Kidney epithelial cell (primary cell): ENCODE results near the gene GPR3. TPM values are rescaled to one million over a fixed set of nuclear protein-coding genes. Genes with fewer than 3 reads are reported as not detected.
A peak's percentile ranks its signal among the peaks of the same experiment; 100 is the strongest.

ENCODE experiments used
- DNase-seq: peaks from one replicate; pipeline ENCODE4 v3.0.0-alpha.2; 2010; ENCODE audit warnings: low read depth
- H3K27me3 ChIP-seq: 2 replicates; pipeline ENCODE4 v1.6.0; 2011; ENCODE audit warnings: low read length; ENCODE audit not compliant: control insufficient read depth, insufficient read depth
- H3K36me3 ChIP-seq: 2 replicates; pipeline ENCODE4 v1.5.1; 2011; ENCODE audit warnings: low read length; ENCODE audit not compliant: control insufficient read depth, insufficient read depth
- H3K4me3 ChIP-seq: 2 replicates; pipeline ENCODE4 v1.5.1; 2011; ENCODE audit warnings: low read depth, mild to moderate bottlenecking, control low read depth, low read length
- CTCF ChIP-seq: IDR thresholded peaks from 2 replicates; pipeline ENCODE4 v1.5.1; 2011; ENCODE audit warnings: mild to moderate bottlenecking, moderate library complexity, low read length, control low read depth, inconsistent platforms; ENCODE audit not compliant: insufficient read depth, poor library complexity, severe bottlenecking
- total RNA-seq: library from RNA; depleted of rRNA; stranded (reverse); fragments of >200 nt; gene quantifications from 2 replicates; pipeline ENCODE4 v1.2.3, GENCODE V29; 2015

The GPR3 gene
- total RNA-seq, 1 donor from 2014 or later, result 1.6 TPM

GRCh38 chr1:27366411-27367159 lies 25.8 kb upstream of the GPR3 start, which contains the start of gene MAP3K6:
Gene MAP3K6, minus strand, starts transcription at chr1:27366961. Its CDS starts 364 bp downstream, at chr1:27366597.
- H3K27me3 ChIP-seq, result no peaks in the 10 kb centered on the region
- no peak for DNase-seq
- H3K36me3 ChIP-seq, result peaks cover 1% of the 10 kb centered on the region
- peak; percentile 1 for TF ChIP-seq CTCF
- H3K4me3 ChIP-seq, result peak within 1 kb of the TSS; percentile 75

GRCh38 chr1:27367160-27367650 lies 25.2 kb upstream of the GPR3 start:
- no peak for DNase-seq
- H3K27me3 ChIP-seq, result no peaks in the 10 kb centered on the region
- peak overlapping the region; percentile 75 for H3K4me3 ChIP-seq
- H3K36me3 ChIP-seq, result peaks cover 1% of the 10 kb centered on the region
- TF ChIP-seq CTCF, result no peak

GRCh38 chr1:27368869-27369582 lies 23.4 kb upstream of the GPR3 start:
- DNase-seq, result no peak
- Histone ChIP-seq H3K4me3 (no peak overlapping the region), H3K36me3 (peaks cover 1% of the 10 kb centered on the region), H3K27me3 (no peaks in the 10 kb centered on the region)
- TF ChIP-seq CTCF, result peak; percentile 16

- no peak overlapping the region for H3K4me3 ChIP-seq
- no peak for DNase-seq
- no peaks in the 10 kb centered on the region for H3K36me3 ChIP-seq
- TF ChIP-seq CTCF, result no peak
- H3K27me3 ChIP-seq, result no peaks in the 10 kb centered on the region
These were observed 20.2 kb upstream of the GPR3 start for GRCh38 chr1:27372022-27372807.

- TF ChIP-seq CTCF, result peak; percentile 40
- H3K36me3 ChIP-seq, result no peaks in the 10 kb centered on the region
- H3K27me3 ChIP-seq, result no peaks in the 10 kb centered on the region
- H3K4me3 ChIP-seq, result no peak overlapping the region
- no peak for DNase-seq
These were observed 19.4 kb upstream of the GPR3 start for GRCh38 chr1:27372808-27373690.
